HG02759 (cell line): ENCODE results near the gene CIAO2B.
"Not testable (repeated sequence)": the region's sequence is repeated elsewhere in the genome, so short reads cannot be mapped to it uniquely, and the experiment has no call there.

ENCODE experiments used
- ATAC-seq: cut with Tn5 transposase; IDR thresholded peaks from one replicate; pipeline ENCODE4 v1.9.1; 2021; ENCODE audit warnings: mild to moderate bottlenecking, moderate library complexity; ENCODE audit not compliant: unreplicated experiment

The CIAO2B gene

DNA sequence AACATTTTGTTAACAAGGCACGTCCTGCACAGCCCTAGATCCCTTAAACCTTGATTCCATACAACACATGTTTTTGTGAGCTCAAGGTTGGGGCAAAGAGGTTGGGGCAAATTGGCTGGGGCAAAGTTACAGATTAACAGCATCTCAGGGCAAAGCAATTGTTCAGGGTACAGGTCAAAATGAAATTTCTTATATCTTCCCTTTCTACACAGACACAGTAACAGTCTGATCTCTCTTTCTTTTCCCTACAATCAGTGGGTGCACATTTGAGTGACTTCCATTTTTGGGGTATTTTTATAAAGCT is 21.9 kb upstream of the CIAO2B start:
- ATAC-seq: not testable (repeated sequence)

DNA sequence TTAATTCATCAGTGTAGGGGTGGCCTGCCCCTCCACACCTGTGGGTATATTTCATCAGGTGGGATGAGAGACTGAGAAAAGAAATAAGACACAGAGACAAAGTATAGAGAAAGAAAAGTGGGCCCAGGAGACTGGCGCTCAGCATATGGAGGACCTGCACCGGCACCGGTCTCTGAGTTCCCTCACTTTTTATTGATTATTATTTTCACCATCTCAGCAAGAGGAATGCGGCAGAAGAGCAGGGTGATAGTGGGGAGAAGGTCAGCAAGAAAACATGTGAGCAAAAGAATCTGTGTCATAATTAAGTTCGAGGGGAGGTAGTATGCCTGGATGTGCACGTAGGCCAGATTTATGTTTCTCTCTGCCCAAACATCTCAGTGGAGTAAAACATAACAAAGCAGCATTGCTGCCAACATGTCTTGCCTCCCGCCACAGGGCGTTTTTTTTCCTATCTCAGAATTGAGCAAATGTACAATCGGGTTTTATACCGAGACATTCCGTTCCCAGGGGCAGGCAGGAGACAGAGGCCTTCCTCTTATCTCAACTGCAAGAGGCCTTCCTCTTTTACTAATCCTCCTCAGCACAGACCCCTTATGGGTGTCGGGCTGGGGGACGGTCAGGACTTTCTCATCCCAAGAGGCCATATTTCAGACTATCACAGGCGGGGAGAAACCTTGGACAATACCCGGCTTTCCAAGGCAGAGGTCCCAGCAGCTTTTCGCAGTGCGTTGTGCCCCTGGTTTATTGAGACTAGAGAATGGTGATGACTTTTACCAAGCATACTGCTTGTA is 21.4 kb upstream of the CIAO2B start:
- not testable (repeated sequence) for ATAC-seq

DNA sequence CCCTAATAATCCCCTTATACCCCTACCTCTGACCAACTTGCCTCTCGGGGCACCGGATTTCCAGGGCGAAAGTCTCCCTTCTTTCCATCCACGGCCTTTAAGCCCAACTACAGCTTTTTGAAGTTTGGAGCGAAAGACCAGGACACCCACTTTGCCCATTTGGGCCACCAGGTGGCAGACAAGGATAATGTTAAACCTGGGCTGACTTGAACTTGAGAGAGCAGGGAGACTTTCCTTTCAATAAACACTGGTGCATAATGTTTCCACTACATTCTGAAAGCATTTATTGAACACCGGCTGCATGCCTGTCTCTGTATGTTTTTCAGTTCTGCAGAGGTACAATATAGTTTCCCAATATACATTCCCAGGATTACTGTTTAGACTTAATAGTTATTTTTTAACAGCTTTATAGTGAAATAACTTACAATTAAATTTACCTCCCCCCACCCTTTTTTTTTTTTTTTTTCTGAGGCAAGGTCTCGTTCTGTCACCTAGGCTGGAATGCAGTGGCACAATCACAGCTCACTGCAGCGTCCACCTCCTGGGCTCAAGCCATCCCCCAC is 20.0 kb upstream of the CIAO2B start:
- peak; percentile 40 for ATAC-seq

DNA sequence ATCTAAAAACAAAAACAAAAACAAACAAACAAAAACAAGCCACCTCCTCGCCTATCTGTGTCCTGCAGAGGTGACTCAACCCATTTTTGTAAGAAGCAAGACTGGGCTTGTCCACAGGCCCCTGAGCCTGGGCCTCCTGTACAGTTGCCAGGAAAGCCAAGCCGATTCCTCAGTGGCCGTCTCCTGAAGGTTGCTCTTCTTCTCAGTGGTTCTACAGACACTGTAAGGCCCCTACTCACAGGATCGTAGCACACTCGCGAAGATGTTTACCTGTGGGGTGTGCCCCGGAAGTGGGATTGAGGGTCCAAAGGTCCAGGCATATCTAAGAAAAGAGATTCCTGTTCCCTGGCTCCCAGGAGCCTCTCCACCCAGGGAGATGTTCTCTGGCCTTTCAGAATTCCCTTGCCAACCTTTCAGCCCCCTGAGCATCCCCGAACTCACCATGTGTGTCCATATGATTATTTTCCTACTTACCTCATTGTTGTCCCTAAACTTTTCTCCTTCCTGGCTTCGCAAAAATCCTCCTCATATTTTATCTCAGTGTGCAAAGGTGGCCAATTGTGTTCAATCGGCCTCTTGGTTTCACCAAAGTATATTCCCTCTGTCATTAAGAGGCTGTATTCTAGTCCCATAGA is 19.4 kb upstream of the CIAO2B start:
- ATAC-seq: no peak

DNA sequence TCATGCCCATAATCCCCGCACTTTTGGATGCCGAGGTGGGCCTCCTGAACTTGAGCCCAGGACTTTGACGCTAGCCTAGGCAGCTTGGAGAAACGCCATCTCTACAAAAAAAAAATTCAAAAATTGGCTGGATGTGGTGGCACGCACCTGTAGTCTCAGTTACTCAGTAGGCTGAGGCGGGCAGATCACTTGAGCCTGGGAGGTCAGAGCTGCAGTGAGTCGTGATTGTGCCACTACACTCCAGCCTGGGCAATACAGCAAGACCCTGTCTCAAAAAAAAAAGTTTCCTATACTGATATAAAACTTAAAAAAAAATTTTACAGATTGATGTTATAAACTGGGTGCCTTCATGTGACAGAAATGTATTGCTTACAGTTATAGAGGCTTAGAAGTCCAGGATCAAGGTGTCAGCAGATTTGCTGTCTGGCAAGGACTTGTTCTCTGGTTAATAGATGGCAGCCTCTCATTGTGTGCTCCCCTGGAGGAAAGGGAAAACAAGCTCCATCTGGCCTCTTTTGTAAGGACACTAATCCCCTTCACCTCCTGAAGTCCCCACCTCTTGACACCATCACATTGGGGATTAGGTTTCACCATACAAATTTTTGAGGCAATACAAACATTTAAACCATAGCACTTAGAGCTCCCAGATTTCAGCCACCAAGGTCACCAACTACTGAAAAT is 18.4 kb upstream of the CIAO2B start:
- no peak for ATAC-seq

DNA sequence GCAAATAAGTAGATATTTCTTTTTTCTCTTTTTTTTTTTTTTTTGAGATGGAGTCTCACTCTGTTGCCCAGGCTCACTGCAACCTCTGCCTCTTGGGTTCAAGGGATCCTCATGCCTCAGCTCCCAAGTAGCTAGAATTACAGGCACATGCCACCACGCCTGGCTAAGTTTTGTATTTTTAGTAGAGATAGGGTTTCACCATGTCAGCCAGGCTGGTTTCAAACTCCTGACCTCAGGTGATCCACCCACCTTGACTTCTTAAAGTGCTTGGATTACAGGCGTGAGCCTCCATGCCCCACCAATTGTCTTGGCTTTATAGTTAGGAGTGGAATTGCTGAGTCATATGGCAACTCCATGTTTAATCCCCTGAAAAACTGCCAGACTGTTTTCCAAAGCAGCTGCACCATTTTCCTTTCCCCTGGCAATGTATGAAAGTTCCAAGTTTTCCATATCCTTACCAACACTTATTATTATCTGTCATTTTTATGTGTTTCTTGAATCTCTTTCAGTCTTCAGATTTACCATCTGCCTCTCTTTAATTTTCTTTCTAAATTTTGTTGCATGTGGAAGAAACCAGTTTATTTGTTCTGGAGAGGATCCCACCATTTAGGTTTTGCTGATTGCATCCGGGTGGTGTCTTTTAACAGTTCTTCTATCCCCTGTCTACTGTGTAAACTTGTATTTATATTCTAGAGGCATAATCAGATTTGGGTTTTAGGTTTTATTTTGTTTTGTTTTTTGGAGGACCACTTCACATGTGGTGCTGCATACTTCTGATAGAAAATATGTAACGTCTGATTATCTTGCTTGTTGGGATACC is 17.0 kb upstream of the CIAO2B start:
- no peak for ATAC-seq

DNA sequence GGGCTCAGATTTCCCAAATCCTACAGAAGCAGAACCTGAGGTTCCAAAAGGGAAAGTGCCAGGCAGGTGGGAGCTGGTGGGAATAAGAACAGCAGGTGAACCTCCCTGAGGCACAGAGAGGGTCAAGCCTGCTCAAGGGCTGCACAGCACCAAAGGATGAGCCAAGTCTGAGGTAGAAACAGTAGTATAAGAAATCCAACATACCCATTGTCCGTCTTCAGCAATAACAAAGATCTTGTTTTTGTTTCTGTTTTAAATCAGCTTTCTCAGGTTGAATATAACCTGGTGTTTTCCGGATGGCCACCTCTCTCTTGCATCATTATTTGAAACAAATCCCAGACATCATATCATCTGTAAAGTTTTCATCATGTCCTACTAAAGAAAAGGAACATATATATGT is 16.2 kb upstream of the CIAO2B start:
- ATAC-seq: no peak

DNA sequence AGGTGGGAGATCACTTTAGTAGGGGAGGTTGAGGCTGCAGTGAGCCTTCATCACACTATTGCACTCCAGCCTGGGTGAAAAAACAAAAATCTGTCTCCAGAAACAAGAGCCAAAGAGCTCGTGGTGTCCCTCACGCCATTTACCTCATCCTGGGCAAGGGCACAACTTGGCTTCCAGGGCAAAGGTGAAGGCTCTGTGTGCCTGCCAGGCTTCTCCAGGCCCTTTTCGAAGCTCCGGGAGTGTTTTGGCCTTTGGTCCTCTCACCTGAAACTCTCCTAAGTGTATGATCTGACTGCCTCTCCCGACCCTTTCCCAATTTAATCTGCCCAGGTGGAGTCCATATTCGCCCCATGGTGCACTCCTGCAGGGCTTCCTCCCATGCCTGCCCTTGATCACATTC is 15.3 kb upstream of the CIAO2B start:
- no peak for ATAC-seq

DNA sequence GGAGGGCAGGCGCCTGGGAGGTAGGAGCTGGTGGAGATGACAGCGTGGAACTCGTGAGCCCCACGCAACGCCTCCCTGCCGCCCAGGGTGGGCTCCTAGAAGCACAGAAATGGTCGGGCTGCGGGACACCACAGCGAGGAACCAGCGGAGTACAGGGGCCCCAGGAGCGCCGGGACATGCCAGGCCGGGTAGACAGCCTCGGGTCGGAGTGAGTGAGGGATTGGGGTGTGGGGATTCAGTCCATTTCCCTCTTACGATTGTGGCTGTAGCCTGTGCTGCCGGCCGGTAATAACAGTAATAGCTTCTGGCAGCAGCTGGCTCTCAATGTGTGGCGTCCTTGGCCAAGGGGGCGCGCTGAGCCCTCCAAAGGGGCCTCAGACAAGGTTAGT is 14.6 kb upstream of the CIAO2B start:
- ATAC-seq: no peak

DNA sequence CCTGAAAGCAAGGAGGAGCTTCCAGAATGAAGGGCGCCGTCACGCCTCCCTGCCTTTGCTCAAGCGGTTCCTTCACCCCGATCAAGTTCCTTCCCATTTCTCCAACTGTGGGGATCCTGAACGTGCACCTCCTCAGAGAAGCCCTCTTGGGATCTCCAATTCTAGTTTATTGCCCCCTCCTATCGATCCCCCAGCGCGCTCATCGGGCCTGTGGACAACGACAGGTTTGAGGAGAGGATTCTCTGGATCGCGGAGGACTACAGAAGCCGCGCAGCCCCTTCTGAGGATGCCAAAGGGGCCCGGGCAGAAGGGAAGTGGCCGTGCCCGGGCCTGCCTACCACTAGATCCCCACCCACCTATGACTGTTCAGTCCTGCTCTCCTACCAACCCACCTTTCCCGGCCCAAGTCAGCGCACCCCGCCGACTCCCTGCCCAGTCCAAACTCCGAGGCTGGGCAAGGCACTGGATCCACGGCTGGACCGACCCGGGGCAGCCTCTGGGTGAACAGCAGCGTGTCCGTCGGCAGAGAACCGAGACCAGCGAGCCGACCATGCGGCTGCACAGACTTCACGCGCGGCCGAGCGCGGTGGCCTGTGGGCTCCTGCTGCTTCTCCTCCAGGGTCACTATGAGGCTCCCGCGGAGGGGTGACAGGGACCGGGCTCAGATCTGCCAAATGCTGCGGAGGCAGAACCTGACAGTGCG is 14.1 kb upstream of the CIAO2B start:
- no peak for ATAC-seq

DNA sequence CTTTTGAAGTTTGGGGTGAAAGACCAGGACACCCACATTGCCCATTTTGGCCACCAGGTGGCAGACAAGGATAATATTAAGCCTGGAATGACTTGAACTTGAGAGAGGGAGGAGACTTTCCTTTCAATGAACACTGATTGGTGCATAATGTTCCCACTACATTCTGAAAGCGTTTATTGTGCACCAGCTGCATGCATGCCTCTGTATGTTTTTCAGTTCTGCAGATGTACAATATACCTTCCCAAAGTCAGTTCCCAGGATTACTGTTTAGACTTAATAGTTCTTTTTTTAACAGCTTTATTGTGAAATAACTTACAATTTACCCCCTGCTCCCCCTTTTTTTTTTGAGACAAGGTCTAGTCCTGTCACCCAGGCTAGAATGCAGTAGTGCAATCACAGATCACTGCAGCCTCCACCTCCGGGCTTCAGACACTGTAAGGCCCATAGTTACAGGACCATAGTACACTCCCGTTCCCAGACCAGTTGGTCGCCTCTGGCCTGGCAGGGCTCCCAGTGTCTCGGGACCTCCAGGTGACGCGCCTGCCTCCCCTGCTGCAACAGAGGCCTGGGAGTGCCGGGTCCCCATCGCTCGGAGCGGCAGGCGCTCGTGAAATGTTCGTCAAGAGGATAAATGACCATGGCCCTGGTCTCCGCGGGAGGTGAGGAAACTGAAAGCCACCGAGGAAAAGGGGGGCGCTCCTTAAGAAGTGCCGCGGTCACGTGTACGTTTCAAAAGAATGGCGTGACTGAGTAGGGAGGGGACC is 13.3 kb upstream of the CIAO2B start:
- peak; percentile 65 for ATAC-seq

DNA sequence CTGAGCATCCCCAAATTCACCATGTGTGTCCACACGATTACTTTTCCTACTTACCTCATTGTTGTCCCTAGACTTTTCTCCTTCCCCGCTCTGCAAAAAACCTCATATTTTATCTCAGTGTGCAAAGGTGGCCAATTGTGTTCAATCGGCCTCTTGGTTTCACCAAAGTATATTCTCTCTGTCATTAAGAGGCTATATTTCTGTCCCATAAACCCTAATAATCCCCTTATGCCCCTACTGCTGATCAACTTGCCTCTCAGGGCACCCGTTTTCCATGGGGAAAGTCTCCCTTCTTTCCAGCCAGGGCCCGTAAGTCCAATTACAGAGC is 12.7 kb upstream of the CIAO2B start:
- no peak for ATAC-seq

DNA sequence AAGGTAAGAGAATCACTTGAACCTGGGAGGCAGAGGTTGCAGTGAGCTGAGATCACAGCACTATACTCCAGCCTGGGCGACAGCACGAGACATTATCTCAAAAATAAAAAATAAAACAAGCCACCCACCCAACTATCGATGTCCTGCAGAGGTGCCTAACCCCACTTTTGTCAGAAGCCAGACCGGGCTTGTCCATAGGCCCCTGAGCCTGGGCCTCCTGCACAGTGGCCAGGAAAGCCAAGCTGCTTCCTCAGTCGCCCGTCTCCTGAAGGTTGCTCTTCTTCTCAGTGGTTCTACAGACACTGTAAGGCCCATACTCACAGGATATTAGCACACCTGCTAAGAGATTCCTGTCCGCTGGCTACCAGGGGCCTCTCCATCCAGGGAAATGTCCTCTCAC is 12.3 kb upstream of the CIAO2B start:
- ATAC-seq: no peak

DNA sequence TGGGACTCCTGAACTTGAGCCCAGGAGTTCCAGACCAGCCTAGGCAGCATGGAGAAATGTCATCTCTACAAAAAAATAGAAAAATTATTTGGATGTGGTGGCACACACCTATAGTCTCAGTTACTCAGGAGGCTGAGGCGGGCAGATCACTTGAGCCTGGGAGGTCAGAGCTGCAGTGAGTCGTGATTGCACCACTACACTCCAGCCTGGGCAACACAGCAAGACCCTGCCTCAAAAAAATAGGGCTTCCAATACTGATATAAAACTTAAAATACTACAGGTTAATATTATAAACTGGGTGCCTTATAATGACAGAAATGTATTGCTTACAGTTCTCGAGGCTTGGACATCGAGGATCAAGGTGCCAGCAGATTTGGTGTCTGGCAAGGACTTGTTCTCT is 11.7 kb upstream of the CIAO2B start:
- ATAC-seq: no peak

DNA sequence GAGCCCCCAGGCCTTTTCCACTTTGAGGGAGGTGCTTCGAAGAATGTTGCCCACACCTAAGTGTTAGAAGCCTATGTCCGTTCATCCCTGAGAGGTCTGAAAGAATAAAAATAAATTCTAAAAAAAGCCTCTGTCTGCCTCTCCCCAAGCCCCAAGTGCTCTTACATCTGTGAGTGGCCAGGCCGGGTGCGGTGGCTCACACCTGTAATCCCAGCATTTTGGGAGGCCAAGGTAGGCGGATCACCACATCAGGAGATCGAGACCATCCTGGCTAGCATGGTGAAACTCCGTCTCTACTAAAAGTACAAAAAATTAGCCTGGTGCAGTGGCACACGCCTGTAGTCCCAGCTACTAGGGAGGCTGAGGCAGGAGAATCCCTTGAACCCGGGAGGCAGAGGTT is 10.8 kb upstream of the CIAO2B start:
- not testable (repeated sequence) for ATAC-seq

DNA sequence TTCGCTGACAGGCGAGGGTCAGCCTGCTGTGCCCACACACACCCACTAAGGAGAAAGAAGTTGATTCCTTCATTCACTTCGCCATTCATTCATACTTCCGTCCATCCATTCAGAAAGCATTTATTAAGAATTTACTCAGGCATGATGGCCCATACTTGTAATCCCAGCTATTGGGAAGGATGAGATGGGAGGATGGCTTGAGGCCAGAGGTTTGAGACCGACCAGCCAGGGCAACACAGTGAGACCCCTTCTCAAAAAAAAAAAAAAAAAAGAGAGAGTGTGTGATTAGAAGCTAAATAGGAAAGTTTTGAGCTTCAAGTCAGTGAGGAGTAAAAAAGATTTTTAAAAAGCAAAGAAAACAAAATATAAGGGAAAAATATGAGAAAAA is 9.8 kb upstream of the CIAO2B start:
- ATAC-seq: no peak

DNA sequence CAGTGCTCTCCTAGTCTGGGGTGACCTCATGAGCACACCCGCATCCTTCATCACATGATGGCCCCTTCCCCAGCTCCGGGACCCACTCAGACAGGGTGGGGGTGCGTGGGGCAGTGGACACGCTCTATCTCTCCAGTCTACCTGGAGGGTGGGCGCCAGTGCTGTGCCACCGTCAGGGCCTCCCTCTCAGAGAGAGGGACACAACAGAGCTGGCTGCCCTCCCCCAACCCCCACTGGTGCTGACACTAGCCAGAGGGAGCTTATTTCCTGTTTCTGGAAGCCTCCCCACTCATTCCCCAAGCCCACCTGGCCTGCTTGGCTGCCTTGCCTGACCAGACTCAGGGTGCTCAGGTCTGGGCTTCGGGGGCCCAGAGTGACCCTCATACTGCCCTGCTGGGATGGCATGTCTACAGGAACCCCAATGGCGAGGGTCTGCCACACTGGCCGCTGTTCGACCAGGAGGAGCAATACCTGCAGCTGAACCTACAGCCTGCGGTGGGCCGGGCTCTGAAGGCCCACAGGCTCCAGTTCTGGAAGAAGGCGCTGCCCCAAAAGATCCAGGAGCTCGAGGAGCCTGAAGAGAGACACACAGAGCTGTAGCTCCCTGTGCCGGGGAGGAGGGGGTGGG is 9.3 kb upstream of the CIAO2B start:
- ATAC-seq: no peak

DNA sequence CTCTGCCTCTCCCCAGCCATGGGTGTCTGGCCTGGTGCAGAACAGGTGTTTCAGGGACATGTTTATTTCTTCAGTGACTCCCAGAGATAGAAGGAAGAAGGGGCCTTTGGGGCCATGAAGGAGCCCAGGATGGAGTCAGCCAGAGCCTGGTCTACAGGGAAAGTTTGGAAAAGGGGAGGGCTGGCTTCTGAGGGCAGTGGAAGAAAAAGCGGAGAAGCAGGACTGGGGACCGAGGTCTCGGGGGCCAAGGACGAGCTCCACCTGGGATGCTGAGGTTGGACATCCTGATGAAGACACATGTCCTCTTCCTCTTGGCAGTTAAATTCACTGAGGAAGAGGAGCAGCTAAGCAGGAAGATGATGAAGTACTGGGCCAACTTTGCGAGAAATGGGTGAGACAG is 8.8 kb upstream of the CIAO2B start:
- ATAC-seq: no peak

DNA sequence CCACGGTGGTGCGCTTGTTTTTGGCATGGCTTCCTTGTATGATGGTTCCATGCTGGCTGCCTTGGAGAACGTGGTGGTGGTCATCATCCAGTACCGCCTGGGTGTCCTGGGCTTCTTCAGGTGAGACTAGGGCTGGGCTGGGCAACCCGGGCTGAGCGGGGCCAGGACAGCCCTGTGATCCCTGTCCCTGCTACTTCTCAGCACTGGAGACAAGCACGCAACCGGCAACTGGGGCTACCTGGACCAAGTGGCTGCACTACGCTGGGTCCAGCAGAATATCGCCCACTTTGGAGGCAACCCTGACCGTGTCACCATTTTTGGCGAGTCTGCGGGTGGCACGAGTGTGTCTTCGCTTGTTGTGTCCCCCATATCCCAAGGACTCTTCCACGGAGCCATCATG is 6.0 kb upstream of the CIAO2B start:
- ATAC-seq: no peak

DNA sequence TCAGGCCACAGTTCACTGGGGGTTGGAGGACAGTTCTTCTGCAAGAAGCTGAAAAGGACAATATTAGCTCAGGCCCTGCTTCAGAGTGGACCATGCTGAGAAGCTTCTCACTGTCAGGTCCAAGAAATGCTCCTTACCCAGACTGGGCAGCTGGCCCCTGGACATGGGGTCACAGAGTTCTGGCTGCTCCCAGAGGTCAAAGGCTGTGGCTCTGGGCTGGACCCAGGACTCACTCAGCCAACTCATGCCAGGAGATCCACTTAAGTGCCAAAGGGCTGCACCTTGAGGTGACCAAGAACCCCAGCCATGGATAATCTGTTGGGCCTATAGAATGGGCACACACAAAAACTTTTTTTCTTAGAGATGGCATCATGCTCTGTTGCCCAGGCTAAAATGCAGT is 5.2 kb upstream of the CIAO2B start:
- no peak for ATAC-seq
